SK-N-SH treated with all-trans-retinoic acid at 6 μM for 48 hours (cell line): ENCODE data around the gene SLC35E1.
"Not testable (repeated sequence)": the region's sequence is repeated elsewhere in the genome, so short reads cannot be mapped to it uniquely, and the experiment has no call there.

ENCODE experiments used
- ATAC-seq: fragments of 200-7000 bp; cut with Tn5 transposase; 3 replicates; pipeline ENCODE4 v1.9.1; 2020; ENCODE audit warnings: mild to moderate bottlenecking, moderate library complexity
- CSDC2 ChIP-seq: fragments of 250-450 bp; sonication (Bioruptor Pico); IDR thresholded peaks from 2 replicates; pipeline ENCODE4 v1.5.0; 2020; ENCODE audit warnings: mild to moderate bottlenecking, moderate library complexity
- ESRRG ChIP-seq: fragments of 250-450 bp; sonication (Bioruptor Pico); IDR thresholded peaks from 2 replicates; pipeline ENCODE4 v1.6.1; 2021; ENCODE audit warnings: mild to moderate bottlenecking
- PPARA ChIP-seq: fragments of 250-450 bp; sonication (Bioruptor Pico); IDR thresholded peaks from 2 replicates; pipeline ENCODE4 v1.5.0; 2020; ENCODE audit warnings: mild to moderate bottlenecking, borderline replicate concordance
- RARB ChIP-seq: fragments of 250-450 bp; sonication (Bioruptor Pico); IDR thresholded peaks from 2 replicates; pipeline ENCODE4 v1.8.0; 2021; ENCODE audit warnings: mild to moderate bottlenecking, moderate library complexity
- SNAI2 ChIP-seq: fragments of 250-450 bp; sonication (Bioruptor Pico); IDR thresholded peaks from 2 replicates; pipeline ENCODE4 v1.5.0; 2020; ENCODE audit warnings: mild to moderate bottlenecking, moderate library complexity
- TCF4 ChIP-seq: fragments of 250-450 bp; sonication (Bioruptor Pico); IDR thresholded peaks from 2 replicates; pipeline ENCODE4 v1.8.0; 2021; ENCODE audit warnings: mild to moderate bottlenecking, moderate library complexity, borderline replicate concordance
- TOX ChIP-seq: fragments of 250-450 bp; sonication (Bioruptor Pico); IDR thresholded peaks from 2 replicates; pipeline ENCODE4 v1.8.0; 2021; ENCODE audit warnings: mild to moderate bottlenecking, moderate library complexity, borderline replicate concordance
- ZC3H10 ChIP-seq: fragments of 250-450 bp; sonication (Bioruptor Pico); IDR thresholded peaks from 2 replicates; pipeline ENCODE4 v1.5.1; 2021; ENCODE audit warnings: mild to moderate bottlenecking, moderate library complexity
- ZFP30 ChIP-seq: fragments of 450-650 bp; formaldehyde crosslinking; IDR thresholded peaks from 2 replicates; pipeline ENCODE4 v1.5.0; 2022; ENCODE audit warnings: mild to moderate bottlenecking, moderate library complexity
- ZNF565 ChIP-seq: fragments of 450-650 bp; formaldehyde crosslinking; conservative IDR thresholded peaks from 2 replicates; pipeline ENCODE4 v1.5.0; 2020; ENCODE audit warnings: low read depth, mild to moderate bottlenecking, moderate library complexity
- ZNF70 ChIP-seq: fragments of 450-650 bp; formaldehyde crosslinking; IDR thresholded peaks from 2 replicates; pipeline ENCODE4 v1.5.0; 2020; ENCODE audit warnings: mild to moderate bottlenecking, moderate library complexity
- TF ChIP-seq, protein P1 (sequence below): fragments of 250-450 bp; sonication (Bioruptor Pico); IDR thresholded peaks from 2 replicates; pipeline ENCODE4 v1.5.0; 2020; ENCODE audit warnings: mild to moderate bottlenecking, moderate library complexity
- TF ChIP-seq, protein P2 (sequence below): fragments of 250-450 bp; sonication (Bioruptor Pico); IDR thresholded peaks from 2 replicates; pipeline ENCODE4 v1.5.1; 2020; ENCODE audit warnings: low read depth, mild to moderate bottlenecking, moderate library complexity
- TF ChIP-seq, protein P3 (sequence below): fragments of 250-450 bp; sonication (Bioruptor Pico); IDR thresholded peaks from 2 replicates; pipeline ENCODE4 v1.5.1; 2021; ENCODE audit warnings: mild to moderate bottlenecking, moderate library complexity

The SLC35E1 gene

DNA sequence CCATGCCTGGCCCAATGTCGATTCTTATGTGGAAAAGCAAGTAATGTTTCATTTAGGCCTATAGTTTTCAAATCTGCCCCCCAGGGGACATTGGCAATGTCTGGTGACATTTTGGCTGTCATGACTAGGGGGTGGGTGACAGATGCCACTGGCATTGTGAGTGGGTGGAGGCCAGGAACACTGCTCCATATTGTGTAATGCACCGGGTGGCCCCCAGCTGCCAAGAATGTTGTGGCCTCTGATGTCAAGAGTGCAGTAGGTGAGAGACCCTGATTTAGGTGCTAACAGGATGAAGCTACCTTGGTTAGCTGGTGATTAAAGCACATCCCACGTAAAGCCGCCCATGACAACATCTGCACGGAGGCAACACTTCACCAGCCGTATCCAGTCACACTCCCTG, 65.3 kb downstream of the SLC35E1 start (continued):
- TF ChIP-seq PPARA, result no peak
- TF ChIP-seq ZNF565 (CRISPR knock-in tag), result no peak
- no peak for TF ChIP-seq TOX (CRISPR knock-in tag)
- TF ChIP-seq, protein P1, sequence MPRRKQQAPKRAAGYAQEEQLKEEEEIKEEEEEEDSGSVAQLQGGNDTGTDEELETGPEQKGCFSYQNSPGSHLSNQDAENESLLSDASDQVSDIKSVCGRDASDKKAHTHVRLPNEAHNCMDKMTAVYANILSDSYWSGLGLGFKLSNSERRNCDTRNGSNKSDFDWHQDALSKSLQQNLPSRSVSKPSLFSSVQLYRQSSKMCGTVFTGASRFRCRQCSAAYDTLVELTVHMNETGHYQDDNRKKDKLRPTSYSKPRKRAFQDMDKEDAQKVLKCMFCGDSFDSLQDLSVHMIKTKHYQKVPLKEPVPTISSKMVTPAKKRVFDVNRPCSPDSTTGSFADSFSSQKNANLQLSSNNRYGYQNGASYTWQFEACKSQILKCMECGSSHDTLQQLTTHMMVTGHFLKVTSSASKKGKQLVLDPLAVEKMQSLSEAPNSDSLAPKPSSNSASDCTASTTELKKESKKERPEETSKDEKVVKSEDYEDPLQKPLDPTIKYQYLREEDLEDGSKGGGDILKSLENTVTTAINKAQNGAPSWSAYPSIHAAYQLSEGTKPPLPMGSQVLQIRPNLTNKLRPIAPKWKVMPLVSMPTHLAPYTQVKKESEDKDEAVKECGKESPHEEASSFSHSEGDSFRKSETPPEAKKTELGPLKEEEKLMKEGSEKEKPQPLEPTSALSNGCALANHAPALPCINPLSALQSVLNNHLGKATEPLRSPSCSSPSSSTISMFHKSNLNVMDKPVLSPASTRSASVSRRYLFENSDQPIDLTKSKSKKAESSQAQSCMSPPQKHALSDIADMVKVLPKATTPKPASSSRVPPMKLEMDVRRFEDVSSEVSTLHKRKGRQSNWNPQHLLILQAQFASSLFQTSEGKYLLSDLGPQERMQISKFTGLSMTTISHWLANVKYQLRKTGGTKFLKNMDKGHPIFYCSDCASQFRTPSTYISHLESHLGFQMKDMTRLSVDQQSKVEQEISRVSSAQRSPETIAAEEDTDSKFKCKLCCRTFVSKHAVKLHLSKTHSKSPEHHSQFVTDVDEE (CRISPR knock-in tag), result no peak
- no peak for TF ChIP-seq ZNF70 (CRISPR knock-in tag)
- no peak for TF ChIP-seq CSDC2 (CRISPR knock-in tag)

DNA sequence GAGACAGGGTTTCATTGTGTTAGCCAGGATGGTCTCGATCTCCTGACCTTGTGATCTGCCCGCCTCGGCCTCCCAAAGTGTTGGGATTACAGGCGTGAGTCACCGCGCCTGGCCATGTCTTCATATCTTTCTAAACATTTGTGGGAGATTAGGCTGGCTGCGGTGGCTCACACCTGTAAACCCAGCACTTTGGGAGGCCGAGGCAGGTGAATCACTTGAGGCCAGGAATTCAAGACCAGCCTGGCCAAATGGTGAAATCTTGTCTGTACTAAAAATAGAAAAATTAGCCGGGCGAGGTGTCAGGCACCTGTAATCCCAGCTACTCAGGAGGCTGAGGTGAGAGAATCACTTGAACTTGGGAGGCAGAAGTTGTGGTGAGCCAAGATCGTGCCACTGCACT, 66.1 kb downstream of the SLC35E1 start:
- ATAC-seq, result not testable (repeated sequence)

DNA sequence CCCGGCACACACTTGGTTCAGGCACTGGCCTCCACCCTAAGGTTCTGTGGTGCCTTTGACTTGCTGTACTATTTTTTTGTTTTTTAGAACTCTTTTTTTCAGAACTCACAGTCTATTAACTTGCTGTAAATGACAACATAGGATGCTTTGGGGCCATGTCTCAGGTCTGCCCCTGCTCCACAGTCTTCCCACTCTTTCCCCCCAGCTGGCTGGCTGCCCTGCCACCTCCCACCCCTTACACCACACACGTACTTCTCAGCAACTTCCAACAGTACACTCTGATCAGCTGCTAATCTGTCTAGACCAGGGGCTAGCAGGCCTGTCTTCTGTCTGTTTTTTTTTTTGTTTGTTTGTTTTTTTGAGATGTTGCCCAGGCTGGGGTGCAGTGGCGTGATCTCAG, 67.9 kb downstream of the SLC35E1 start:
- TF ChIP-seq ESRRG (CRISPR knock-in tag) (no peak), ZC3H10 (CRISPR knock-in tag) (no peak), ZNF70 (CRISPR knock-in tag) (no peak), SNAI2 (CRISPR knock-in tag) (no peak), ZNF565 (CRISPR knock-in tag) (no peak), RARB (CRISPR knock-in tag) (no peak), CSDC2 (CRISPR knock-in tag) (no peak), ZFP30 (CRISPR knock-in tag) (no peak), TCF4 (no peak)
- TF ChIP-seq, protein P2, sequence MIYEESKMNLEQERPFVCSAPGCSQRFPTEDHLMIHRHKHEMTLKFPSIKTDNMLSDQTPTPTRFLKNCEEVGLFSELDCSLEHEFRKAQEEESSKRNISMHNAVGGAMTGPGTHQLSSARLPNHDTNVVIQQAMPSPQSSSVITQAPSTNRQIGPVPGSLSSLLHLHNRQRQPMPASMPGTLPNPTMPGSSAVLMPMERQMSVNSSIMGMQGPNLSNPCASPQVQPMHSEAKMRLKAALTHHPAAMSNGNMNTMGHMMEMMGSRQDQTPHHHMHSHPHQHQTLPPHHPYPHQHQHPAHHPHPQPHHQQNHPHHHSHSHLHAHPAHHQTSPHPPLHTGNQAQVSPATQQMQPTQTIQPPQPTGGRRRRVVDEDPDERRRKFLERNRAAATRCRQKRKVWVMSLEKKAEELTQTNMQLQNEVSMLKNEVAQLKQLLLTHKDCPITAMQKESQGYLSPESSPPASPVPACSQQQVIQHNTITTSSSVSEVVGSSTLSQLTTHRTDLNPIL (CRISPR knock-in tag), result no peak
- TF ChIP-seq, protein P3, sequence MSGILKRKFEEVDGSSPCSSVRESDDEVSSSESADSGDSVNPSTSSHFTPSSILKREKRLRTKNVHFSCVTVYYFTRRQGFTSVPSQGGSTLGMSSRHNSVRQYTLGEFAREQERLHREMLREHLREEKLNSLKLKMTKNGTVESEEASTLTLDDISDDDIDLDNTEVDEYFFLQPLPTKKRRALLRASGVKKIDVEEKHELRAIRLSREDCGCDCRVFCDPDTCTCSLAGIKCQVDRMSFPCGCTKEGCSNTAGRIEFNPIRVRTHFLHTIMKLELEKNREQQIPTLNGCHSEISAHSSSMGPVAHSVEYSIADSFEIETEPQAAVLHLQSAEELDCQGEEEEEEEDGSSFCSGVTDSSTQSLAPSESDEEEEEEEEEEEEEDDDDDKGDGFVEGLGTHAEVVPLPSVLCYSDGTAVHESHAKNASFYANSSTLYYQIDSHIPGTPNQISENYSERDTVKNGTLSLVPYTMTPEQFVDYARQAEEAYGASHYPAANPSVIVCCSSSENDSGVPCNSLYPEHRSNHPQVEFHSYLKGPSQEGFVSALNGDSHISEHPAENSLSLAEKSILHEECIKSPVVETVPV (CRISPR knock-in tag), result no peak
- no peak for ATAC-seq
